Stimulated activated CD4-positive, alpha-beta T cell treated with anti-CD3 and anti-CD28 coated beads, Interleukin-15, amount 100 ng/mL, for 1 hour (primary cell): ENCODE results near the gene TTC9B.
A peak's percentile ranks its signal among the peaks of the same experiment; 100 is the strongest.

ENCODE experiments used
- DNase-seq, 2 donors: peaks; one replicate each; pipeline ENCODE4 v3.0.0-alpha.2; 2020; ENCODE audit warnings: low read depth in 1 of 2, low spot score in 1 of 2

Gene TTC9B

GRCh38 chr19:40217934-40218890, at the start of gene TTC9B:
Gene TTC9B (minus strand): TSS chr19:40218384. CDS start chr19:40218381, 3 bp downstream.
- peak in 1 of 2 donors; percentile 35 for DNase-seq

DNA sequence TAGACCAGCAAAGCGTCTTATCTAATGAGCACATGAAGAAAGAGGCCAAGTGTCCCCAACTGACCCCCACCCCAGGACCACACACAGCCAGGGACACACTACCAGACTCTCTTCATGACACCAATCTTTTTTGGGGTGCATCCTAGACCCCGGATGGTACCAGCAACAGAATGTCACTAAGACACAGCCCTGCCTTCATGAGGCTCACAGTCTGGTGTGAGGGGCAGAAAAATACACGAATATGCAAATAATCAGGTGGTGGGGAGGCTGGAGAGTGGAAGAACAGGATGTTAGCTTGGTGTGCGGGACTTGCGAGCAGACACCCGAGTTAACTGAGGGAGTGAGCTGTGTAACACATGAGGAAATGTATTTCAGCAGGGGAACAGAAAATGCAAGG, 49.4 kb upstream of the TTC9B start:
- no peak for DNase-seq

DNA sequence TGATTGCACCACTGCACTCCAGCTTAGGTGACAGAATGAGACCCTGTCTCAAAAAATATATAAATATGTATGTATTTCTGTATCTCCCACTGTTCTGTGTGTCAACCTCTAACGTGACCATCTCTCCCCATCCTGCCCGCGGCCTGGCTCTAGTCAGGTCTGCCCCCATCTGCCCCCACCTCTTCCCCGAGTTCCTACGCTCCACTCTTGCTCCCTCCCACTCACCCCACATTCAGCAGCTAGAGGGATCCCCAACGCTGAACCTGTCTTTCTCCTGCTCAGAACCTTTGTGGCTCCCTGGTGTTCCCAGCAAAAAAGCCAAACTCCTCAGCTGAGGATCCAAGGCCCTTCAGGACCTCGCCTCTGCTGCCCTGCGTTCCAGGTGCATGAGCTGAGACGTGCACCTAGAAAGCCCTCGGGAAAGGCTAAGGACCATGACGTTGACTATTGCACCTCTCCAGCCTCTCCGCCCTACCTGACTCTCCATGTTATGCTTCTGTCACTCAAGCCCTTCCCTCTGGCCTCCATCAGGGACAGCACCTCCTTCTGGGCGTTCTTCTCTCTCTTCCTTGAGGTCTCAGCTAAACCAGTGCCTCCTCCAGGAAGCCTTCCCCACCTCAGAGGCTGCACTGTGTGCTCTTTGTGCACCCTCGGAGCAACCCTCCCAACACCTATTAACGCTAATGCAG, 48.9 kb upstream of the TTC9B start:
- no peak for DNase-seq

GRCh38 chr19:40266119-40266518, 47.9 kb upstream of the TTC9B start:
- no peak for DNase-seq

DNA sequence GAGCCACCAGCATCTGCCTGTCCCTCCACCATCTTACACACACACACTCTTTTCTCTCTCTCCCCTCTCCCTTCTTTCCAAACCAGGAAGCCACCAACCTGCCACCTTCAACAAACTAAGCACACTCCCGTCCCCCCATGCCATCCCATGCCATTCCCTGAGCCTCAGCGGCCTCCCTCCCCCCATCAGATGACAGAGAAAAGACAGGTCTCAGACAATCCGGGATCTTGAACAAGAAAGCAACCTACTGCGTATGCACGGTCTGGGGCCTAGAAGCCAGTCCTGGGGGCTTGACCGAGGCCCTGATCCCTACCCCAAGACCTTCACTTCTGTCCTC, 47.5 kb upstream of the TTC9B start:
- DNase-seq, result no peak

DNA sequence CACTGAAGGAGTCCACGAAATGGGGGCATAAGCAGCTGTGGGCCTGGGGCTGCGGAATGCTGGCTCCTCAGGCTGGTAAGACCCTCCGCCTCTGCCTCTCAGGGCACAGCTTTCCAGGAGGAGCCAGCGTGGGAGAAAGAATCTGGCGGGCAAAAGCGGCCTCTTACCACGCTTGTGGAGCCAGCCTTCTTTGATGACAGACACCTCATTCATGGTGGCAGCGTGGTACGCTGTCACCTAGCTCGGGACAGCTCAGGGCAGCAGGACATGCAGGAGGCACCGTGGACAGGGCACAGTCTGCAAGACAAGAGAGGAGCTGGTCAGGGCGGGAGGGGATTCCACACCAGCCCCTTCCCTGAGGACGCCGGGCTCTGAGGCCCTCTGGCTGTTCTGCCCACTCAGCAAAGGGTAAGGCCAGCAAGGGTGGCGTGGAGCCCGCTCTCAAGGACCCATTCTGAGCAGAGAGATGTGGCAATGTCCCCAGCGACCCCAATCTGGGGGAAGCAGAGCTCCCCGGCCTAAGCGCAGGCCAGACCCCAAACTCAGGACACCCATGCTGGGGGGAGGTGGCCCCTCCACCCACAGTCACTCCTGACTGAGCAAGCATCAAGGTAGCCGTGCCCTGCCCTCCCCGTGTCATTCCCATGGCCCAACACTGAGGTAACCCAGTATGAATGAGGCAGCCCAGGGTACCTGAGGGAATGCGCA, 47.0 kb upstream of the TTC9B start:
- no peak for DNase-seq

- DNase-seq, result no peak
Observed at GRCh38 chr19:40264314-40265054, 46.3 kb upstream of the TTC9B start.

- DNase-seq, result no peak
Observed at GRCh38 chr19:40263440-40264313, 45.5 kb upstream of the TTC9B start.

GRCh38 chr19:40262422-40262821, 44.2 kb upstream of the TTC9B start:
- no peak for DNase-seq

DNA sequence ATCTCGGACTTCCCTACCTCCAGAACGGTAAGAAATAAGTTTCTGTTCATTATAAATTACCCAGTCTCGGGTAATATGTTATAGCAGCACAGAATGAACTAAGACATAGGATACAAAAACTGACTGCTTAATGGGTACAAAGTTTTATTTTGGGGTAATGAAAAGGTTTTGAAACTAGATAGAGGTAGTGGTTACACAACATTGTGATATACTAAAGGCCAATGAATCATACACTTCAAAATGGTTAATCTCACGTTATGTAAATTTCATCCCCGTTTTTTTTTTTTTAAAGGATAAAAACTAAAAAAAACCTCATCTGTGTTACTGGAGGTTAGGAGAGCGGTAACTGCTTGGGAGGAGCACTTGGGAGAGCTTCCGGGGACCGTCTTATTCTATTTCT, 43.4 kb upstream of the TTC9B start:
- DNase-seq, result no peak

DNA sequence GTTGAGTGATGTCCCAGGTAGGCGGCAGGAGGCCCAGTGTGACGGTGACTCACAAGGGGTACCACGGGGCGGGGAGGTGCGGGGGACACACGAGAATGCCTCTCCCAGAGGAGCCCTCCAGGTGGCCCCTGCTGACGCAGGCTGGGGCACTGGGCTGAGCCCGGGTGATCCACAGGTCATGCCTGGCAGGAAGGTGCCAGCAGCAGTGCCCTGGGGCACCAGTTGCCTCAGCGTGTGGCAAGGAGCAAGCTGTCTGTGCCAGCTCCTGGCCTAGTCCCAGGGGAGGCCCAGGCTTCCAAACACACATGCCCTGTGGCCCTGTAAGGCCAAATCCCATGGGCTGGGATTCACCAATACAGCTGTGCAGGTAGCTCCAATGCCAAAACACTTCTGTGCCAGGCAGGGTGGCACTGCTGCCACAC, 38.9 kb upstream of the TTC9B start:
- DNase-seq, result no peak

DNA sequence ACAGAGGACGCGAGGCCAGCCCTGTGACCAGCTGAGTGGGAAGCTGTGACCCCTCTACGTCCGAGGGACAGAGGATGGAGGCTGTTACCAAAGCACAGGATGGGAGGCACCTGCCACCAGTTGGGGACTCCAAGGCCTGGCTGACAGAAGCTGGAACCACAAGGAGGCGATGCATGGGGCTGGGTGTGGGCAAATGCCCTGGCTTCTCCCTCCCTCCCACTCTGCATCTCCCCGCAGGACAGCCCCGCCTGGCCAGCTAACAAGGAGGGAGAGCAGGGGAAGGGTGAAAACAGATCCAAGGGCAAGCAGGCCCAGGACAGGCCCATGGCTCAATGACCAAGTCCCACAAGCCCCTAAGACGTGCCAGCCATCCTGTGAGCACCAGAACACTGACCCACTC, 38.3 kb upstream of the TTC9B start:
- no peak for DNase-seq

DNA sequence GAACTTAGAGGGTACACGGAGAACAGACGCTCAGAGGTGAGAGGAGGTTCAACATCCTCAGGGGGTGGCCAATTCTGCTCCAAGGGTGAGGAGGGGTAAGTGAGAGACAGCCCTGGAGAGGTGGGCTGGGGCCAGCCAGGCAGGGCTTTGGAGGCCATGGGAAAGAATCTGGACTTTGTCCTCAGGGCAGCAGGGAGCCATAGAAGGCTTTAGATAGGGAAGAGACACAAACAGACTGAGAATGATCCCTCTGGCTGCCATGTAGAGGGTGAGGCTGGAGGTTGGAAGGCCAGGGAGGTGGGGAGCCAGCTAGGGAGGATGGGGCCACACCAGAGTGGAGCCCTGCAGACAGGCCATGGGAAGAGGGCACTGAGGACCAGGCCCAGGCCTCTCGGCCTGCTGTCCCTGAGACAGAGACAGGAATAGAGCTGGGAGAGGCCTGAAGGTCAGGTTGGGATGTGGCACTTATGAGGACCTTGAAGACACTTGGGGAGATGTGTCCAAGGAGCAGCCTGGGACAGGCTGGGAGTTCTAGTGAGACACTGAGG, 37.5 kb upstream of the TTC9B start:
- no peak for DNase-seq

- no peak for DNase-seq
Observed at GRCh38 chr19:40254714-40255418, 36.7 kb upstream of the TTC9B start.

DNA sequence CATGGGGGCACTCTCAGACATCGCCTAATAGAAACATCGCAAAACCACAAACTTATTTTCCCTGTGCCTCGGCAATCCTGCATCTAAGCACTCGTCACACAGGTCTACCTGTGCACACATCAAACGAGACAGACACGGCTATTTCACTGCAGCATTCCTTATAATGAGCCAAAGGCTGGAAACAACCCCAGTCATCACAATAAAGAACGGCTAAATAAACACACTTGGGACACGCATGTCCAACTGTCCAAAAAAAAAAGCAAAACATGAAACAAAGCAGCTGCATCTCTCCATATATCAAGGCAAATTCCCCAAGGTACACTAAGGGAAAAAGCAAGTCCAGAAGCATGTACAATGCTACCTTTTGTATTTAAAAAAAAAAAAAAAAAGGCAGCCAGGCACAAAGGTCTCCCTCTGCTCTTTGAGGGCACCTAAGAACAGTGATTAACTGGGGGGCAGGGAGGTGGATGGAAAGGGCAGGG, 35.5 kb upstream of the TTC9B start:
- no peak for DNase-seq

- no peak for DNase-seq
Observed at GRCh38 chr19:40252395-40252794, 34.2 kb upstream of the TTC9B start.

GRCh38 chr19:40251991-40252390, 33.8 kb upstream of the TTC9B start:
- no peak for DNase-seq

DNA sequence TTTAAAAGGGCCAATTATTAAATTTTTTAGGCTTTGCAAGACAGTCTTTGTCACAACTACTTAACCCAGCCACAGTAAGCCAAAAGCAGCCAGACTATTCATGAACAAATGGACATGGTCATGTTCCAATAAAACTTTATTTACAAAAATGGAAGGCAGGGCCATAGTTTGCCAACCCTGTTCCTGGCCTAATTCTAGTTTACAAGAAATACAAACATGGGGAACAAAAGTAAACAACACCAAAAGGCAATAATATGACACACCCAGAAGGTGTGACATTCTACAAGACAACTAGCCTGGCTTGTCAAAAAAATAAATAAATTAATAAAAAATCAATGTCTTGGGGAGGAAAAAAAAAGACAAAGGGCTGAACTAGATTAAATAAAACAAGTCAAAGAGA, 33.1 kb upstream of the TTC9B start:
- no peak for DNase-seq

DNA sequence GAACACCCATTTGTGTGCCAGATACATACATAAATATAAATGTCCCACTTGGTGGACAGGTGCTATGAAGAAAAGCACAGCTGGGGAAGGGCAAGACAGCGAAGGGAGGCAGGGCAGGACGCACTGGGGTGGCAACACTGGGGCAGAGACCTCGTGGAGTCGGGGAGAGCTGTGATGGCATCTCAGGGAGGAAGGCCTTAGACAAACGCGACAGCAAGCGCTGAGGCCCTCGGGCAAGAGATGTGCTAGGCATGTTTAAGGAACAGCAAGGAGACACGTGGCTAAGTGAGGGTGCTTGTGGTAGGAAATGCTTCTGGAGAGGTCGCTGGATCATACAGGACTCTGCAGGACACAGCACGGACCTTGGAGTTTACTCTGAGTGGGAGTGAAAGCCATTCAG, 31.6 kb upstream of the TTC9B start:
- no peak for DNase-seq
